Right lobe of liver (tissue), 4 donors: Measurements from ENCODE around the gene DOCK10.

Experiments used
- CTCF ChIP-seq, 4 donors: fragments of 200-600 bp in 3 of 4; fragments of 450-650 bp in 1 of 4; IDR thresholded peaks; one replicate each; pipeline versions ENCODE4 v1.5.1 to v1.8.0; 2016 to 2022; ENCODE audit warnings: antibody characterized with exemption in 4 of 4, mild to moderate bottlenecking in 2 of 4
- POLR2A ChIP-seq: fragments of 450-650 bp; IDR thresholded peaks from one replicate; pipeline ENCODE4 v1.6.1; 2017; ENCODE audit warnings: antibody characterized with exemption, mild to moderate bottlenecking
- donor health status: DM: no; HTN: no; CAD: no.
- donor health status: DM: no; HTN: no; CAD: no.
- donor health status: DM: no; HTN: yes; CAD: no.

GRCh38 chr2:224716921-224717320, 325.3 kb downstream of the DOCK10 start:
- TF ChIP-seq CTCF (IDR thresholded peaks at IDR 0.05) (no peak), POLR2A (no peak)
